Lung (tissue), 12 donors: ENCODE measurements around the gene CFAP221. TPM values are rescaled to one million over a fixed set of nuclear protein-coding genes. Genes with fewer than 3 reads are reported as not detected.

ENCODE experiments used
- ATAC-seq: fragments of 200-7000 bp; cut with Tn5 transposase; one replicate; pipeline ENCODE4 v1.9.1; 2020; ENCODE audit warnings: moderate number of reproducible peaks; ENCODE audit not compliant: insufficient read depth, low FRiP score
- DNase-seq, 3 donors: peaks; one replicate each; pipeline ENCODE4 v3.0.0-alpha.2; 2013 to 2017
- H3K27ac ChIP-seq, 2 donors: one replicate each; pipeline ENCODE4 v1.5.1; 2013; ENCODE audit warnings: mild to moderate bottlenecking in 2 of 2, moderate library complexity in 2 of 2, control low read depth in 1 of 2, inconsistent platforms in 1 of 2, low read depth in 1 of 2, low read length in 1 of 2
- H3K27me3 ChIP-seq, 3 donors: one replicate each; pipeline ENCODE4 v1.5.1; 2013; ENCODE audit warnings: low read length in 2 of 3; ENCODE audit not compliant: control insufficient read depth in 3 of 3, insufficient read depth in 3 of 3
- H3K36me3 ChIP-seq, 4 donors: one replicate each; pipeline ENCODE4 v1.5.1; 2013; ENCODE audit warnings: low read length in 4 of 4, mild to moderate bottlenecking in 1 of 4, moderate library complexity in 1 of 4; ENCODE audit not compliant: control insufficient read depth in 4 of 4, insufficient read depth in 4 of 4
- H3K4me1 ChIP-seq, 5 donors: one replicate each; pipeline ENCODE4 v1.5.1; 2013; ENCODE audit warnings: low read length in 5 of 5, mild to moderate bottlenecking in 2 of 5, moderate library complexity in 1 of 5; ENCODE audit not compliant: control insufficient read depth in 5 of 5, insufficient read depth in 5 of 5
- H3K4me3 ChIP-seq: one replicate; pipeline ENCODE4 v1.5.1; 2013; ENCODE audit warnings: mild to moderate bottlenecking, control low read depth, moderate library complexity
- H3K9ac ChIP-seq, 2 donors: one replicate each; pipeline ENCODE4 v1.5.1; 2013; ENCODE audit warnings: low read length in 2 of 2, control low read depth in 1 of 2; ENCODE audit not compliant: insufficient read depth in 1 of 2
- H3K9me3 ChIP-seq, 4 donors: one replicate each; pipeline ENCODE4 v1.5.1; 2013; ENCODE audit warnings: low read length in 3 of 4, mild to moderate bottlenecking in 1 of 4, moderate library complexity in 1 of 4; ENCODE audit not compliant: control insufficient read depth in 4 of 4, insufficient read depth in 3 of 4
- WGBS, 2 donors: extraction: QIAGEN DNeasy Blood & Tissue Kit; methylation state at CpG; one replicate each; pipeline ENCODE4 v1.1.7; 2013; 5-methylcytosine and 5-hydroxymethylcytosine counted together
- polyA plus RNA-seq, 2 donors: library from polyadenylated mRNA; stranded (reverse); fragments of 200-250 nt; gene quantifications; one replicate each; pipeline ENCODE4 v1.2.1, GENCODE V29; 2013
- total RNA-seq, 2 donors: library from RNA; depleted of rRNA in 1 of 2; stranded (reverse); fragments of >200 nt in 1 of 2; gene quantifications; one replicate each; pipeline ENCODE4 v1.2.1, GENCODE V29; 2014 to 2021
- TF ChIP-seq, protein P1 (sequence below): IDR thresholded peaks from 2 replicates; pipeline ENCODE4 v1.5.1; 2012; ENCODE audit warnings: mild to moderate bottlenecking; ENCODE audit errors: control extremely low read depth, extremely low read depth
- donor health status: control.
- donor health status: control.
- donor health status: Bipolar disorder and iron deficiency.
- donor health status: healthy.
- donor health status: DM: yes; HTN: yes; CAD: no.

Gene CFAP221
- total and polyA plus RNA-seq, 4 donors, result 8.6 to 63.5 (median 29.3) TPM

DNA sequence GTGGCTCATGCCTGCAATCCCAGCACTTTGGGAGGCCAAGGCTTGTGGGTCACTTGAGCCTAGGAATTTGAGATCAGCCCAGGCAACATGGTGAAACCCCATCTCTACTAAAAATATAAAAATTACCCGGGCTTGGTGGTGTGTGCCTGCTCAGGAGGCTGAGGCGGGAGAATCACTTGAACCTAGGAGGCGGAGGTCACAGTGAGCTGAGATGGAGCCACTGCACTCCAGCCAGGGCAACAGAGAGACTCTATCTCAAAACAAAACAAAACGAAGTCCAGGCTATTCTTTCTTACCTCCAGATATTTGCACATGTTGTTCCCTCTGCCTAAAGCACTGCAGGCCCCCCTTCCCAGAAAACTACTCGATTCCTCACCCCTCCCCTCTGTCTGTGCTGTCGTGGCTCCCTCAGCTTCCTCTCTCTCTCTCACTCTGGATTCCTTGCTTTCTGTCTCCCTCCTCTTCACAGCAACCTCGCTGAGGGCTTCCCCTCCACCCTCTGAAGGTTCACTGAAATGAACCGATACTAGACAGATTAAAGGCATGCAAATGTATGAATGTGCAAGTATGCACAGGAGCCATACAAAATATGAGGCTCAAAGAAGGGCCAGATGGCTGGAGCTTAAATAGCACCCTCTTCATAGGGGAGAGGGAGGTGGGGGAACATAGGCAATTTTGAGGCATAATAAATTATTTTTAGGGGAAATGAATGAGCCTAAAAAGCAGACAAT, 153.2 kb downstream of the CFAP221 start:
- Histone ChIP-seq H3K27me3 (no peaks in the 10 kb centered on the region), H3K9me3 (peaks cover 0 to 3% (median 0%) of the 10 kb centered on the region in 4 donors), H3K4me3 (no peak overlapping the region), H3K9ac (no peak overlapping the region), H3K36me3 (no peaks in the 10 kb centered on the region), H3K4me1 (peaks cover 0 to 24% (median 18%) of the 10 kb centered on the region in 5 donors), H3K27ac (no peak overlapping the region)
- TF ChIP-seq, protein P1, sequence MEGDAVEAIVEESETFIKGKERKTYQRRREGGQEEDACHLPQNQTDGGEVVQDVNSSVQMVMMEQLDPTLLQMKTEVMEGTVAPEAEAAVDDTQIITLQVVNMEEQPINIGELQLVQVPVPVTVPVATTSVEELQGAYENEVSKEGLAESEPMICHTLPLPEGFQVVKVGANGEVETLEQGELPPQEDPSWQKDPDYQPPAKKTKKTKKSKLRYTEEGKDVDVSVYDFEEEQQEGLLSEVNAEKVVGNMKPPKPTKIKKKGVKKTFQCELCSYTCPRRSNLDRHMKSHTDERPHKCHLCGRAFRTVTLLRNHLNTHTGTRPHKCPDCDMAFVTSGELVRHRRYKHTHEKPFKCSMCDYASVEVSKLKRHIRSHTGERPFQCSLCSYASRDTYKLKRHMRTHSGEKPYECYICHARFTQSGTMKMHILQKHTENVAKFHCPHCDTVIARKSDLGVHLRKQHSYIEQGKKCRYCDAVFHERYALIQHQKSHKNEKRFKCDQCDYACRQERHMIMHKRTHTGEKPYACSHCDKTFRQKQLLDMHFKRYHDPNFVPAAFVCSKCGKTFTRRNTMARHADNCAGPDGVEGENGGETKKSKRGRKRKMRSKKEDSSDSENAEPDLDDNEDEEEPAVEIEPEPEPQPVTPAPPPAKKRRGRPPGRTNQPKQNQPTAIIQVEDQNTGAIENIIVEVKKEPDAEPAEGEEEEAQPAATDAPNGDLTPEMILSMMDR, result no peak
- 56% methylated on average over 8 of the region's 8 CpGs for WGBS, 2 donors
- no peak for ATAC-seq
- DNase-seq, result no peak

DNA sequence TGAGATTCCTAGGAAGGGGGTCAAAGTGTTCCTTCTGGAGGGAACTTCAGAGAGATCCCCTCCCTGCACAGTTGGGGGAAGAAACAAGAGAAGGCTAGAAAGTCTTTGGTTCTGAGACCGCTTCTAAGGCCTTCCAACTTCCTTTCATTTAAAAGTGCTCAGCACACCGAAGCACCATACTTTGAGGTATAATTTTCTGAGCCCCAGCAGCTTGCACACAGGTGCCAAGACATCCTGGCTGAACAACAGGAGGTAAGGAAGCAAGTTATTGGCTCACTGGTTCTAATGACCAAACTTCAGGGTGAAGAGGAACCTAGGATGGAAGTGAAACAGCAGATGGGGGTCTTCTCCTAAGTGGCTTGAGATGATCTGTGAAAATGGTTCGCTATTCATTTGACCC, 154.0 kb downstream of the CFAP221 start:
- peaks cover 0 to 3% (median 0%) of the 10 kb centered on the region in 4 donors for H3K9me3 ChIP-seq
- H3K4me3 ChIP-seq, result no peak overlapping the region
- no peak for DNase-seq
- no peak overlapping the region for H3K9ac ChIP-seq
- H3K36me3 ChIP-seq, result no peaks in the 10 kb centered on the region
- no peak overlapping the region for H3K27ac ChIP-seq
- H3K27me3 ChIP-seq, result no peaks in the 10 kb centered on the region
- peaks cover 0 to 24% (median 18%) of the 10 kb centered on the region in 5 donors for H3K4me1 ChIP-seq
- TF ChIP-seq, protein P1, result no peak
- ATAC-seq, result no peak
- WGBS, 2 donors, result 92 to 94% methylated on average over 3 of the region's 3 CpGs

DNA sequence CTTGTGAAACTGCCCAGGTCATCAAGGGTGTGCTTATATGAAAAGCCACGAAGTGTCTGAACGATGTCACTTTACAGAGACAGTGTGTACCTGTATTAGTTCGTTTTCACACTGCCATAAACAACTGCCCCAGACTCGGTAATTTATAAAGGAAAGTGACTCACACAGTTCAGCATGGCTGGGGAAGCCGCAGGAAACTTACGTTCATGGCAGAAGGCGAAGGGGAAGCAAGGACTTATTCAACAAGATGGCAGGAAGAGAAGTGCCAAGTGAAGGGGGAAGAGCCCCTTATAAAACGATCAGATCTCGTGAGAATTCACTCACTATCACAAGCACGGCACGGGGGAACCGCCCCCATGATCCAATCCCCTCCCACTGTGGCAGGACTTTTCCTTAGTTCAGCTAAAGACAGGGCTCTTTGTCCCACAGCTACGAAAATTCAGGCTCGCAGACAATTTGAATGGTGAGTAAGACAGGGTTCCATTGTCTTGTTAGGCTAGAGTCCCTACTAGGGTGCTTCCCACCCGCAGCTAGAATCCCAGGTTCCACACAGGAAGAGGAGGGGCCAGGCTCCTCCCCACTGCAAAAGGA, 154.9 kb downstream of the CFAP221 start:
- WGBS, 2 donors, result 69 to 71% methylated on average over 15 of the region's 15 CpGs
- Histone ChIP-seq H3K27ac (no peak overlapping the region), H3K9me3 (no peaks in the 10 kb centered on the region), H3K4me3 (no peak overlapping the region), H3K27me3 (no peaks in the 10 kb centered on the region), H3K36me3 (no peaks in the 10 kb centered on the region), H3K4me1 (peaks cover 0 to 21% (median 14%) of the 10 kb centered on the region in 5 donors), H3K9ac (no peak overlapping the region)
- TF ChIP-seq, protein P1, result no peak
- no peak for ATAC-seq
- DNase-seq, result no peak
